SIG-M5 treated with dmso at 0.1 percent for 504 hours (cell line): ENCODE data around the gene AUH.
"Not testable (repeated sequence)": the region's sequence is repeated elsewhere in the genome, so short reads cannot be mapped to it uniquely, and the experiment has no call there.

Source experiments
- DNase-seq: peaks from one replicate; lab custom pipeline; 2025; ENCODE audit not compliant: unreplicated experiment; lab: John Stamatoyannopoulos, UW

The AUH gene

GRCh38 chr9:91361291-91362050 lies at the start of gene AUH:
Gene AUH, minus strand, starts transcription at chr9:91361918. Its CDS starts 29 bp downstream, at chr9:91361889.
- DNase-seq: peak; percentile 59

GRCh38 chr9:91411096-91411771 lies 49.5 kb upstream of the AUH start:
- DNase-seq: peak; percentile 73

- no peak for DNase-seq
These were observed 48.4 kb upstream of the AUH start for GRCh38 chr9:91410161-91410560.

GRCh38 chr9:91408475-91408874 lies 46.8 kb upstream of the AUH start:
- no peak for DNase-seq

- DNase-seq: no peak
These were observed 46.0 kb upstream of the AUH start for GRCh38 chr9:91407580-91408318.

- no peak for DNase-seq
These were observed 43.8 kb upstream of the AUH start for GRCh38 chr9:91405343-91406077.

GRCh38 chr9:91403665-91404543 lies 42.2 kb upstream of the AUH start:
- no peak for DNase-seq

GRCh38 chr9:91398926-91399325 lies 37.2 kb upstream of the AUH start:
- no peak for DNase-seq

- DNase-seq: peak; percentile 71
These were observed 34.1 kb upstream of the AUH start for GRCh38 chr9:91395553-91396471.

- peak; percentile 88 for DNase-seq
These were observed 33.4 kb upstream of the AUH start for GRCh38 chr9:91395106-91395552.

- DNase-seq: no peak
These were observed 32.1 kb upstream of the AUH start for GRCh38 chr9:91393826-91394225.

GRCh38 chr9:91392435-91392834 lies 30.7 kb upstream of the AUH start:
- no peak for DNase-seq

- DNase-seq: no peak
These were observed 30.1 kb upstream of the AUH start for GRCh38 chr9:91391818-91392217.

- DNase-seq: no peak
These were observed 29.7 kb upstream of the AUH start for GRCh38 chr9:91391412-91391811.

GRCh38 chr9:91389686-91390085 lies 28.0 kb upstream of the AUH start:
- DNase-seq: not testable (repeated sequence)

GRCh38 chr9:91386765-91387164 lies 25.0 kb upstream of the AUH start:
- no peak for DNase-seq

- no peak for DNase-seq
These were observed 23.2 kb upstream of the AUH start for GRCh38 chr9:91384954-91385353.

- DNase-seq: no peak
These were observed 21.9 kb upstream of the AUH start for GRCh38 chr9:91383577-91383976.

GRCh38 chr9:91382298-91382697 lies 20.6 kb upstream of the AUH start:
- no peak for DNase-seq
